GM18520 (cell line): ENCODE results near the gene PKDCC.

Experiments
- ATAC-seq: cut with Tn5 transposase; IDR thresholded peaks from one replicate; pipeline ENCODE4 v1.9.1; 2021; ENCODE audit not compliant: unreplicated experiment

PKDCC gene, protein sequence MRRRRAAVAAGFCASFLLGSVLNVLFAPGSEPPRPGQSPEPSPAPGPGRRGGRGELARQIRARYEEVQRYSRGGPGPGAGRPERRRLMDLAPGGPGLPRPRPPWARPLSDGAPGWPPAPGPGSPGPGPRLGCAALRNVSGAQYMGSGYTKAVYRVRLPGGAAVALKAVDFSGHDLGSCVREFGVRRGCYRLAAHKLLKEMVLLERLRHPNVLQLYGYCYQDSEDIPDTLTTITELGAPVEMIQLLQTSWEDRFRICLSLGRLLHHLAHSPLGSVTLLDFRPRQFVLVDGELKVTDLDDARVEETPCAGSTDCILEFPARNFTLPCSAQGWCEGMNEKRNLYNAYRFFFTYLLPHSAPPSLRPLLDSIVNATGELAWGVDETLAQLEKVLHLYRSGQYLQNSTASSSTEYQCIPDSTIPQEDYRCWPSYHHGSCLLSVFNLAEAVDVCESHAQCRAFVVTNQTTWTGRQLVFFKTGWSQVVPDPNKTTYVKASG

DNA sequence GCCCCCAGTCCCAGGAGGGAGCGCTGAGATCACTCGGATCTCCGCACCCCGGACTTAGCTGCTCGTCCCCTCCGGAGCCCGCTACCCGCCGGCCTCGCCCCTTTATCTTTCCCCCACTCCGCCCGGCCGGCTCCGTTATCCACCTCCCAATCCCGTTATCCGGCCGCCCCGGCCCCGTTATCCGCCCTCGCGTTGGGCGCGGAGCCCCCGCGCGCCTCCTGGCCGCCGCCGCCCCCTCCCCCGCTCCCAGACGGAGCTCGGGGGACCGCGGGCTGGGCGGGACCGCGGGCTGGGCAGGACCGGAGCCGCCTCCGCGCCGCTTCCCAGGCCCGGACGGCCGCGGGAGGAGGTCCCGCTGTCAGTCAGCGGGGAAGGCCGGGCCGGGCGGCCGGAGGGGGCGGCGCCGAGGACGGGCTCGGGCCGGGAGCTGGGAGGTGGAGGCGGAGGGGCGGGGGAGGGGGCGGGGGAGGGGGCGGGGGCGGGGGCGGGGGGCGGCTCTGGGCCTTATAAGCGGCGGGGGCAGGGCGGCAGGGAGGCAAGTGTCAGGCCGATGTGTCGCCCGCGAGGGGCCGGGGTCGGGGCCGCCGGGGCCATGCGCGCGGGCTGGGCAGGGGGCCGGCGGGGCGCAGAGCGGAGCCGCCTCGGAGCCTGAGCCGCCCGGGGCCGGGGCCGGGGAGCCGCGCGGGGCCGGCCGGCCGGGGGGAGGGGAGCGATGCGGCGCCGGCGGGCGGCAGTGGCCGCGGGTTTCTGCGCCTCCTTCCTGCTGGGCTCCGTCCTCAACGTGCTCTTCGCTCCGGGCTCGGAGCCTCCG is at the start of gene PKDCC:
PKDCC (plus strand) TSS at position 534 of the 811 bp plus-strand sequence; CDS start at position 713, 179 bp downstream.
- ATAC-seq, result no peak

DNA sequence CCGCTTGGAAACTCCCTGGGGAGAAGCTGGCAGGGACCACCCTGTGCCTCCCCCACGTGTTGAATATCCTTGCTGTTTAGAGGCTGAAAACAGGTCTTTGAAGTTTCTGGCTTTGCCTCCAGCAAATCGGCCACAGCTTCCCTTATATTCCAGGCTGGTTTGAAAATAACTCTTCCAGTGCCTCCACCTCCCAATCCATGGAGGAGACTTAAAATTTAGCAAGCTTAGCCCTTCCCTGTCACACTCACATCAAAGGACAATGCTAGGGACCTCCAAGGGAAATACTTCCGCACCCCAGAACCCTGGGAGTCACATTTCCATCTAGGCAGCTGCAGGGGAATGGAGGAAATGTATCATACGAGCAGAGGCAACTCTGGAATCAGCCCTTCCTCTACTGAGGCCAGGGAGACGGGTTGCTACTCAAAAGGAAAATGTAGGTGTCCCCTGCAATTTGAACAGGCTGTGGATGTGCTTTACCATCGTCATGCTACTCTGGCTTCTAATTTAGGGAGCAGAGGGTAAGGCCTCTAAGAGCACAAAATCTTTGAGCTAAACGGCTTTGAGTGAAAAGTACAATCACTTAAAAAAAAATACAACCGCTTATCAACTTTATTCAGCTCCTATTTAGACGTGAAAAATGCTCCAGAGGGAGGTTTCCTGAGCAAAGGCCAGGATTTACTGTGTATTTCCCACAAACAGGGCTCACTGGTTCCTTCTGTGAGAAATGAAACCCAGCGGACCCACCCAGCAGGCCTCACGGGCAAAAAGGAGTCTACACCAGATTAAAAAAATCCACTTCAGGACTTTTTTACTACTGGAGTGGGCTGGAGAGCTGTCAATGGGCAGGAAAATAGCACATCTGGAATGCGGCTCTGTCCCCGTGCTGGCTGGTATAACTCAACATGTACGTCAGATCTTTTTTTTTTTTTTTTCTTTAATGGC is 49.4 kb upstream of the PKDCC start:
- no peak for ATAC-seq

DNA sequence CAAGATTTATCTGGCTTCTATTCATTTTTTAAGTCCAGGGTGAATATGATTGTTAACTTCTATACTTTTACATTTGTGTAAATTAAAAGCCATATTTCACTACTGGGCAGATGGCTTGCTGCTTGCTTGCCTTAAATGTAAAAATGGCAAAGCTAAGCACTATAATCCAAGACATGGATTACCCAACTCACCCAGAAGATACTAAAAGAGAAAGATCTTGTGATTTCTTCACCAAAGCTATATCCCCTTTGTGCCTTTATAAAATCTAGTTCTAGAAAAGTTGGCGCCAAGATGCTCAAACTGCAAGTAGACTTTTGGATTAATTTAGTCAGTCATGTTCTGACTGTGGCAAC is 48.7 kb upstream of the PKDCC start:
- ATAC-seq, result no peak

DNA sequence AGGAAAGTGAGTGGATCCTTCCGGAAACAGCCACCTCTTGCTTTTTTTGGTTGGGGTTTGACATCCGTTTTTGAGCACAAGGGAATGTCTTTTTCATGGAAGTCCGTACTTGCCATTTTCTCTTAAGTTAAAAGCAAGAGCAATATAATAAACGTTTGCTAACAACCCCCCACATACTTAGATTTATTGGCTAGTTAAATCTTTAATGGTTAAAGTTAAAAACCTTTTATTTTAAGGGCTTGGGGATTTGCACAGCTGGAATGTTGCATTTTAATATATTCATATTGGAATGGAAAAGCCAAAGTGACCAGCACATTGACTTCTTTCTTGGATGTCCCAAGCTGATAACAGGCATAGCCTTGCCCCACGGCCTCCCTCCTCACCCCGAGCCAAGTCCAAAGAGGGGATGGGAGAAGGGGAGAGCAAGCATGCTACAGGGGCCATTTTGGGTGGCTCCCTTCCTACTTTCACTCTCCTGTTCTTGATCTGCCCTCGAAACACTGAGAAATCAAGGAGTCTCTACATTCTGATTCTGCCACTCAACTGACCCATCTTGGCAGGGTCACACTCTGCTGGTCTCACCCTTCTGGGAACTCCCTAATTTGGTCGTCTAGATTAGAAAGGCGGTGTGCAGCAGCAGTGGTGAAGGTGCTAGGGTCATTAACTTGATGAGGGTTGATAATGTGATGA is 48.1 kb upstream of the PKDCC start:
- no peak for ATAC-seq

DNA sequence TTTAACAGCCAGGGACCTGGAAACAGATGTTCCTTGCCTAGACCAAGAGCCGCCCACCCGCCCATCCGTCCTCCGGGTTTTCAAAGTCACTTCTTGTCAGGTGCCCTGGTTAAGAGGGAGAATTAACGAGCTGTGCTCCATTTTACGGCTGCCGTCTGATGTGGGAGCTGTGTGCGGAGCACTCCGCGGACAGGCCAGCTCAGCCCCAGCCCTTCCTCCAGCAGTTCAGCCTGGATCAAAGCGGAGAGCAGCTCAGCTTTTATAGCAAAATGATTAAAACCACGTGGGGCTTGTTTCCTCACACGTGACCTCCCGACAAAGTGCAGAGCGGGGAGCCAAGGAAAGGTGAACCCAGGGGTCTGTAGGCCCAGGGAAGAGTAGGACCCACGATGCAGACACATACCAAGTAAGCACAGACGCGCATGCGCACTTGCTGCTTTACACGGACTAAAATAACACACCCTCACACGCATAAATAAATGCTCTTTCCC is 46.1 kb upstream of the PKDCC start:
- ATAC-seq, result no peak

DNA sequence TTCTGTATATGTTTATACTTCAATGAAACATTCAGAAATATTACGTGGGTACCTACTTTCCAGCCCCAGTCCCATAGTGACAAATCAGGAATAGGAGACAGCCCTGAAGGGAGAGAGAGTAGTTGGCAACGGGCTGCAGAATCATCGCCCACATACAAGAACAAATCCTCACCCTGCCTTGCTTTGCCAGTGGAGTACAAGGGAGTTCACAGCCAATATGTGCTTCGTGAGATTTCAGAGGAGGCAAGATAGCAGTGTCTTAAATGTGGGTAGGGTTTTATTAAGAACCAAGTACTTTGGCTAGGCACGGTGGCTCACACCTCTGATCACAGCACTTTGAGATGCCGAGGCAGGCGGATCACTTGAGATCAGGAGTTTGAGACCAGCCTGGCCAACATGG is 40.3 kb upstream of the PKDCC start:
- ATAC-seq, result no peak

DNA sequence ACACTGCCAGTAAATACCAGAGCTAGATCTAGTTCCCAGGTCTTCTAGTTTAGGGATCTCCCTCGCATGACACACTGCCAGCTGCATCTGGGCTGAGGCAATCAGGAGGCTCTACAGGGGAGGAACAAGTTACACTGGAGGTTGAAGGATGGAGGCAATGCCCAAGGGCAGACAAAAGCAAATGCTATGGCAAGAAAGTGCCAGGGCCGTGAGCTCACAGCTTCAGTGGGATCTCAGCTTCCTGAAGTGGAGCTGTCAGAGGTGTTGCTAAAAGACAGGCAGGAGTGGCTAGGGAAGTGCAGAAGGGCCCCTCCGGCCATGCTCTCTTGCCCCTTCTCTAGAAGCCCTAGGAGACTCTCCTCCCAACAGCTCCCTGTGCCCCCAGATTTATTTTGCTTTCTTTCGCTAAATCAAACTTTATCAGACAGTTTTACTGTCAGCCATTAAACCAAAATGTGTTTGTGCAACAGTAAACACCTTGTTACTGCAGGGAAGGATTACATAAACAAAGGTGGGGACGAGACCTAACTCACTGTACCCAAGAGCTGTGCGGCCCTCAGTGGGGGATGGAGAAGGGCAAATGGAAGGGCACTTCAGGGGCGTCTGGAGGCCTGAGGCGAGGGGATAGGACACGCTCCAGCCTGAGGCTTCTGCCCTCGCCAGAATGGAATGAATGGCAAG is 39.4 kb upstream of the PKDCC start:
- no peak for ATAC-seq

DNA sequence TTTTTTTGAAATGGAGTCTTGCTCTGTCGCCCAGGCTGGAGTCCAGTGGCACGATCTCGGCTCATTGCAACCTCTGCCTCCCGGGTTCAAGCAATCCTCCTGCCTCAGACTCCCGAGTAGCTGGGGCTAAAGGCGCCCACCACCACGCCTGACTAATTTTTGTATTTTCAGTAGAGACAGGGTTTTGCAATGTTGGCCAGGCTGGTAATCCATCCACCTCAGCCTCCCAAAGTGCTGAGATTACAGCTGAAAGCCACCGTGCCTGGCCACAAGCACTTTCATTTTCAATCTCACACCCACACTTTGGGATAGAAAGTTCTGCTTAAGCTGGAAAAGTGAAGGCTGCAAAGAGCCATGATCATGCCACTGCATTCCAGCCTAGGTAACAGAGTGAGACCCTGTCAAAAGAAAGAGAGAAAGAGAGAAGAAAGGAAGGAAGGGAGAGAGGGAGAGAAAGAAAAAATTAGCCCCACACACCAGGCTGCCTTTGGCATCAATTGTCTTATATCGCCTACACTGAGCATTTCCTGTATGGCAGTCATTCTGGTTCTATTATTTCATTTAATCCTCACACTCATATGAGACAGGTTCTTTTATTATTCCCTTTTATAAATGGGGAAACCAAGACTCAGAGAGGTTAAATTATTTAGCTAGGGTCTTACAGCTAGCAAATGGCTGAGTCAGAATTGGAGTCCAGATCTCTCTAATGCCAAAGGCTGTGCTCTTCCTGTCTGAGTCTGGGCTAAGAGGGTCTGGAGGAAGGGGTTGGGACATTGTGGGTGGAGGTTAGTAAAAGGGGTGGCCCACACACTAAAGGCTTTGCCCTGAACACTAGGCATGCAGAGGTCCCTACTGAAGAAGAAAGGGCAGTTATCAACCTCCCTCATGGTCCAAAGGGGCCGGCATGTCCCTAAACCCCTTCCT is 37.9 kb upstream of the PKDCC start:
- ATAC-seq, result no peak

DNA sequence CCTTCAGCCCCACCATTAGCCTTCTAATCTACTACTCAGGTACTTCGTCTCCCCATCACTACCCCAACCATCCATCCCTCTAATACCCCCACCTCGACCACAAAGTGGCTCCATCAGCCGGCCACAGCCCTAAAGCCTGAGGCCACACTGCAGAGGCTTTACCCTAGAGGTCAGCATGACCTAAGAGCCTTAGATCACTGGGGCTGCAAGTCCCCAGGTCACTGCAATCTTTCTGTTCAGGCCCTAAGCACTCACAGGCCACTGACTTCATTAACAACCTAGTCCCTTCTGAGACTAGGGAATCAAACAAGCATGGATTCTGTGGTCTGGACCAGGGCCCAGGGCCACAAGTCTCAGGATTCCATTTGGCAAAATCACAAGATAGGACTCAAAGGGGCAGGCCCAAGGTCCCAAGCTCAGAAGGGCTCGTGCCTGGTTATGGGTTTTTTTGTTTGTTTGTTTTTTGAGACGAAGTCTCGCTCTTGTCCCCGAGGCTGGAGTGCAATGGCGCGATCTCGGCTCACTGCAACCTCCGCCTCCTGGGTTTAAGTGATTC is 37.0 kb upstream of the PKDCC start:
- no peak for ATAC-seq

DNA sequence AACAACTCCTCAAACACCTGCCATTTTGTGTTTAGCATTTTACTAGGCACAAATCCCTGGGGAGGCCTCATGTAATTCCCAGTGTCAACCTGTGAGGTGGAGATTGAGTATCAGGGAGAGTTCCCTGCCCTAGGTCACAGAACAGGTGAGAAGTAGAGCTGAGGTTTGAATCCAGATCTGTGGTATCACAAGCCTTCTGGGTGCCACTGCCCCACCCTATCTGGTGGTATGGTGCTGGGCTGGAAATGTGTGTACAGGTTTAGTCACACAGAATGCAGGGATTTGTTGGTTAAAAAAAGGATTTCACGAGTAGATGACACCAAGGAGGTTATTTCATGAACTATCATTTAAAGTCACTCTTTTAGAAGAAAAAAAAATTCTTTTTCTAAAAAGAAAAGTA is 35.7 kb upstream of the PKDCC start:
- no peak for ATAC-seq

DNA sequence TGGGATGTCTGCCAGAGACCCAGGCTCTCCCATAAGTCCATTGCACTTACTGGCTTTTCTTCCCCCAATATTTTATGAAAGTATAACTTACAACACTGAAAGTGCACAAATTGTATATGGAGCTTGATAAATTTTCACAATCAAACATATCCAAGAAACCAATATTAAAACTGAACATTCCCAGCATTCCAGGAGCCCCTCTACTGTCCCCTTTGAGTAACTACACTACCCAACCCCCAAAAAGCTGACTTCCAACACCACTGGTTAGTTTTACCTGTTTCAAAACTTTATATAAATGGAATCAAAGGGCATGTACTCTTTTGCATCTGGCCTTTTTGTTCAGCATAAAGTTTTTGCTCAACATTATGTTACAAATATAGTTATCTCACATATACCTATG is 35.2 kb upstream of the PKDCC start:
- ATAC-seq, result no peak

DNA sequence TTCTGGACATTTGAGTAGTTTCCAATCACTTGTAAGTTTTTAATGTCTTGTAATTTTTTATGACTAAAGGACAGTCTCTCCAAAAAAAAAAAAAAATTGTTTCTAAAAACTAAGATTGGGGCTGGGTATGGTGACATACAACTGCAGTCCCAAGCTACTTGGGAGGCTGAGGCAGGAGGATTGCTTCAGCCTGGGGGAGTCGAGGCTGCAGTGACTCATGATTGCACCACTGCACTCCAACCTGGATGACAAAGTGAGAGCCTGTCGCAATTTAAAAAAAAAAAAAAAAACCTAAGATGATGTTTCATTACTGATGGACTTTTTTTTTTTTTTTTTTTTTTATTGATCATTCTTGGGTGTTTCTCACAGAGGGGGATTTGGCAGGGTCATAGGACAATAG is 34.4 kb upstream of the PKDCC start:
- ATAC-seq, result no peak

DNA sequence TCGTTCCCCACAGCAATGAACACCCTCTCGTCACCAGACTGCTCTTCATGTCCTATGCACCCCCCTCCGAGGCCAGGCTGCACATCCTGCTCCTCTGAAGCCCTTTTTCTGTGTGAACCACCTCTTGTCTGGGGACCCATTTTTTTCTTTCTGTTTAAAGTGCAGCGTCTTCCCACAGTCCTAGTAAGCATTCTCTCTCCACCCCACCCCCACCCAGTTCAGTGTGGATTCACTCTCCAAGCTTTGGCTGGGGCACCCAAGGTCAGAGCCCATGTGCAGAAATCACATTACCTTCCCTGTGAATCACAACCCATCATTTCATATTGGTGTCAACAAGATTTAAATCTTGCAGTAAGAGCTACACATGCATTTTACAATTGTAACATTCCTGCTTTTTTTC is 26.4 kb upstream of the PKDCC start:
- ATAC-seq, result no peak

DNA sequence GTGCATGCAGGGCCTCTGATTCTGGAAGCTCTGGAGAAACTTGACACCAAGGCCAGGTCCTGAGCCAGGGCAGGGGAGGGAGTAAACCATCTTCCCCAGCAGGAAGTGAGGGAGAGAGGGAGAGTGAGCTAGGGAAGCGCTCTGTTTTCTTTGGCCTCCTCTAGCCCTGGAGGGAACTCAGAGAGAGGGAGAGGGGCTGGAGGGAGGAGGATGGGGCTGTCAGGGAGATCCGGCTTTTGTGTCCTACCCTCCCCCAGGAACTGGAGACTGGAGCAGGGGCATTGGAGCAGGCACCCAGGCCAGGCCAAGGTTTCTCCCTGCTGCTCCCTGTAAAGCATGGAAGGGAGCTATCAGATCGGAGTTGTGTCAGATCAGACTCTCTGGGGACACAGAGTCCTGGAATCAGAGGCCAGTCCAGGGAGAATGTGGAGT is 22.7 kb upstream of the PKDCC start:
- ATAC-seq, result no peak

DNA sequence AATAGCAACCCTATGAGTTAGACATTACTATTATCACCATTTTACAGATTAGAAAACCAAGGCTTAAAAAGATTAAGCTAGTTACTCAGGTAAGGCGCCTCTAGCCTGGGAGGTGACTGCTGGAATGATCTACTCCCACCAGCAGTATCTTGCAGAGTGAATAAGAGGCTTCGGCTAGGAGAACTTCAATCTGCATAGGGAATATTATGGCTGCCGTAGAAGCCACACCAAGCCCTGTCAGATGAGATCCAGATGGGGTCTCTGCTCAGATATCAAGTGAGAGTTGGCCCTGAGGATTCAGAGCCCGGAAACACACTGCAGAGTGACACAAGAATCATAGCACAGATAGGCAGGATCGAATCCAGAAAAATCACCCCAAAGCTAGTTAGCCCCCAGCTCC is 21.5 kb upstream of the PKDCC start:
- no peak for ATAC-seq

DNA sequence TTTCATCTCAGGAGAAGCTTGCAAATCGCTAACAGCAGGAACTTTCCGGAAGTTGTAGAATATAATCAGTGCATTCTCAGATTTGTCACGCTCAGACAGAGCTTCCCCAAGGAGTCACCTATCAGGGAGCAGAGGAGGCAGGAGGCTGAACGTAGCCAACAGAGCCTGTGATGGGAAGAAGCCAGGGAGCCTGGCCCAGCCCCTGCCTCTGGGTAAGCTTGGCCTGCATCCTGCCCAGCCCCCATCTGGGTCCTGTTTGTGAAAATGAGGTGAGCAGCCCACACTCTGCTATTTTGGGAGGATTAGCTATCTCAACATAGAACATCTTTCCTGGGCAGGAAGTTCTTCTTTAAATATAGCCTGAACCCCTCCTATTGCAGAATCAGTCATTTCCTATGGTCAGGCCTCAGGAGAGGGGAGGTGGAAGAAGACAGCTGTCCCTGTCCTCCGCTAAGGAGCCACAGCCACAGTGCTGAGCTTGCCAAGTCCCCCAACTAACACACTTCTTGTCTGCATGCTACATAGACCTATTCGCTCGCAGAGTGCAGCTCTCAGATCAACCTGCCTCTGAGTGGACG is 19.2 kb upstream of the PKDCC start:
- ATAC-seq, result no peak

DNA sequence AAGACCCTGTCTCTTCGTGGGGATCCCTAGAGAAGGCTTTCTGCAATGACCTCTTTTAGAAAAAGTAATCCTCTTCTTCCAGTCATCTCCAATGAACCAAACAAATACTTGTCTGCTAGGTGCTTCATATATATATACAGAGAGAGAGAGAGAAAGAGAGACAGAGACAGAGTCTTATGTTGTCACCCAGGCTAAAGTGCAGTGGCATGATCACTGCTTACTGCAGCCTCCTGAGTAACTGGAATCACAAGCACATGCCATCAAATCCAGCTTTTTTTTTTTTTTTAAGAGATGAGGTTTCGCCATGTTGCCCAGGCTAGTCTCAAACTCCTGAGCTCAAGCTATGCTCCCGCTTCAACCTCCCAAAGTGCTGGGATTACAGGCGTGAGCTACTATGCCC is 18.6 kb upstream of the PKDCC start:
- ATAC-seq, result no peak

DNA sequence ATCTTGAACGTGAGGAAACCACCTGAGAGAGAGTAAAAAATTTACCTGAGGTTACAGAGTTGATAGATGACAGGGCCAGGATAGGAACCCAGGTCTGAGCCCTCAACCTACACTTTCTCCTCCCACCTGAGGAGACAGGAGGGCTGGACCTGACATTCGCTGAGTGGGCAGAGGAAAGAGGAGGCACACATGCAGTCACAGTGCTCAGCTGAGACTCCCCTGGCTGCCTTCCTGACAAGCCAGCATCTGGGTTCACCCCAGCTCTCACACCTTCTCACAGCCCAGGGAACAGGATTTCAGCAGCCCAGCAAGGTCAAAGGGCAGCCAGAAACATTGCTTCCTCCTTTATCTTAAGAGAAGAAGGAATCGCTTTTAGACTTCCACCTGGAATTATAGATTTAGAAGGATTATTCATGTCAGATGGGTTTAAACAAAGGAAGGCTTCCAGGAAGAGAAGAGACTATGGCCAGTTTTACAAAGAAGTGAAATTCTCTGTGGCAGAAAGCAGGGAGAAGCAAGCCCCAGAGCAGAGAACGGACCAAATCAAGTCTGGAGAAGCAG is 18.1 kb upstream of the PKDCC start:
- no peak for ATAC-seq
